Neural cell (in vitro differentiated cells): Measurements from ENCODE around the gene TMOD1.

Experiments used
- CTCF ChIP-seq: fragments of 450-650 bp; IDR thresholded peaks from 2 replicates; pipeline ENCODE4 v1.5.1; 2014; ENCODE audit warnings: antibody characterized with exemption, mild to moderate bottlenecking, moderate library complexity; ENCODE audit not compliant: poor library complexity, severe bottlenecking
- EP300 ChIP-seq: fragments of 450-650 bp; conservative IDR thresholded peaks from 2 replicates; pipeline ENCODE4 v1.6.1; 2014; ENCODE audit warnings: antibody characterized with exemption, mild to moderate bottlenecking, moderate library complexity; ENCODE audit not compliant: poor library complexity, severe bottlenecking
- EZH2 ChIP-seq: fragments of 200-600, 300-800 bp; shearing (Covaris generic), sonication (generic); IDR thresholded peaks from 2 replicates; pipeline ENCODE4 v1.6.1; 2014; ENCODE audit warnings: antibody characterized with exemption, low read length, borderline replicate concordance, mild to moderate bottlenecking; ENCODE audit not compliant: insufficient read depth, poor library complexity, severe bottlenecking
- MXI1 ChIP-seq: fragments of 450-650 bp; conservative IDR thresholded peaks from 2 replicates; pipeline ENCODE4 v1.6.1; 2014; ENCODE audit warnings: antibody characterized with exemption, mild to moderate bottlenecking; ENCODE audit not compliant: poor library complexity, severe bottlenecking
- POLR2AphosphoS5 ChIP-seq: IDR thresholded peaks from 2 replicates; pipeline ENCODE4 v1.6.1; 2012
- RAD21 ChIP-seq: fragments of 450-650 bp; conservative IDR thresholded peaks from 2 replicates; pipeline ENCODE4 v1.6.1; 2014; ENCODE audit warnings: antibody characterized with exemption, mild to moderate bottlenecking, moderate library complexity
- REST ChIP-seq: IDR thresholded peaks from 2 replicates; pipeline ENCODE4 v1.6.1; 2012; ENCODE audit warnings: borderline replicate concordance
- SMC3 ChIP-seq: fragments of 450-650 bp; conservative IDR thresholded peaks from 2 replicates; pipeline ENCODE4 v1.6.1; 2014; ENCODE audit warnings: antibody characterized with exemption, mild to moderate bottlenecking, moderate library complexity; ENCODE audit not compliant: poor library complexity
- TAF1 ChIP-seq: IDR thresholded peaks from 2 replicates; pipeline ENCODE4 v1.6.1; 2012; ENCODE audit warnings: low read depth

GRCh38 chr9:97555164-97555563 lies 53.7 kb downstream of the TMOD1 start:
- TF ChIP-seq RAD21, result no peak
- TF ChIP-seq EZH2, result no peak
- TF ChIP-seq CTCF, result no peak
- TF ChIP-seq POLR2AphosphoS5, result no peak
- no peak for TF ChIP-seq SMC3
- TF ChIP-seq TAF1, result no peak
- TF ChIP-seq EP300, result no peak
- no peak for TF ChIP-seq MXI1
- TF ChIP-seq REST, result no peak
